ENCODE measurements around the gene PDE2A.
A peak's percentile ranks its signal among the peaks of the same experiment; 100 is the strongest.

The PDE2A gene

DNA sequence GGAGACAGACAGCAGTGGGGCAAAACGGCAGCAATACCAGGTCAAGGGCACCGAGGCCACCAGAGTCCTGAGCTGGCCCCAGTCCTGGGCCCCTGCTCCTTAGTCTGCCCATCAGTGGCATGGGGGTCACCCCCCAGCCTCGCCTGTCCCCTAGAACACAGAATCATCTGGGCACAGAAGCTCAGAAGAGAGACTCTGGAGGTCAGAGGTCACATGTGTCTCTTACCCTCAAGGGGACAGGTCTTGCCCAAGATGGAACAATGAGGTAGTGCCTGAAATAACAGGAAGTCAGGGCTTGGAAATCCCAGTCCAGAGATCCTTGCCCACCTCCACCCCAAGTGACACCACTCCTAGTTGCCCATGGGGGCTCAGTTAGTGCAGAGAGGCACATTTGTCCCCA is 20.6 kb downstream of the PDE2A start:
- Histone ChIP-seq H3K4me2 (ENCODE audit: insufficient read depth, low read length) (no peak overlapping the region), H3K79me2 (ENCODE audit: insufficient read depth, low read length) (no peaks in the 10 kb centered on the region), H3K4me1 (ENCODE audit: insufficient read depth, low read length) (no peaks in the 10 kb centered on the region), H2AFZ (ENCODE audit: low read depth, low read length) (no peak overlapping the region), H3K27ac (ENCODE audit: low read length) (no peak overlapping the region), H3K9me3 (ENCODE audit: insufficient read depth, low read length, severe bottlenecking) (no peaks in the 10 kb centered on the region), H3K9ac (ENCODE audit: low read depth, low read length) (no peak overlapping the region), H4K20me1 (ENCODE audit: insufficient read depth, low read length) (no peaks in the 10 kb centered on the region; the same call in none of the 2 replicates), H3K36me3 (ENCODE audit: insufficient read depth, low read length) (no peaks in the 10 kb centered on the region), H3K4me3 (ENCODE audit: low read depth in 1 of 2, low read length in 2 of 2) (no peak overlapping the region), H3K27me3 (ENCODE audit: insufficient read depth, low read length, poor library complexity) (peaks cover 9% of the 10 kb centered on the region)
- ATAC-seq (ENCODE audit: insufficient read depth, low read depth) (no peak), DNase-seq (no peak)
- TF ChIP-seq, protein P1, sequence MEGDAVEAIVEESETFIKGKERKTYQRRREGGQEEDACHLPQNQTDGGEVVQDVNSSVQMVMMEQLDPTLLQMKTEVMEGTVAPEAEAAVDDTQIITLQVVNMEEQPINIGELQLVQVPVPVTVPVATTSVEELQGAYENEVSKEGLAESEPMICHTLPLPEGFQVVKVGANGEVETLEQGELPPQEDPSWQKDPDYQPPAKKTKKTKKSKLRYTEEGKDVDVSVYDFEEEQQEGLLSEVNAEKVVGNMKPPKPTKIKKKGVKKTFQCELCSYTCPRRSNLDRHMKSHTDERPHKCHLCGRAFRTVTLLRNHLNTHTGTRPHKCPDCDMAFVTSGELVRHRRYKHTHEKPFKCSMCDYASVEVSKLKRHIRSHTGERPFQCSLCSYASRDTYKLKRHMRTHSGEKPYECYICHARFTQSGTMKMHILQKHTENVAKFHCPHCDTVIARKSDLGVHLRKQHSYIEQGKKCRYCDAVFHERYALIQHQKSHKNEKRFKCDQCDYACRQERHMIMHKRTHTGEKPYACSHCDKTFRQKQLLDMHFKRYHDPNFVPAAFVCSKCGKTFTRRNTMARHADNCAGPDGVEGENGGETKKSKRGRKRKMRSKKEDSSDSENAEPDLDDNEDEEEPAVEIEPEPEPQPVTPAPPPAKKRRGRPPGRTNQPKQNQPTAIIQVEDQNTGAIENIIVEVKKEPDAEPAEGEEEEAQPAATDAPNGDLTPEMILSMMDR (IDR thresholded peaks at IDR 0.05; ENCODE audit: borderline replicate concordance, extremely low read depth, low read length, poor library complexity, severe bottlenecking): no peak
- TF ChIP-seq EZH2 (IDR thresholded peaks at IDR 0.05; ENCODE audit: borderline replicate concordance, low read depth, low read length, severe bottlenecking): no peak

DNA sequence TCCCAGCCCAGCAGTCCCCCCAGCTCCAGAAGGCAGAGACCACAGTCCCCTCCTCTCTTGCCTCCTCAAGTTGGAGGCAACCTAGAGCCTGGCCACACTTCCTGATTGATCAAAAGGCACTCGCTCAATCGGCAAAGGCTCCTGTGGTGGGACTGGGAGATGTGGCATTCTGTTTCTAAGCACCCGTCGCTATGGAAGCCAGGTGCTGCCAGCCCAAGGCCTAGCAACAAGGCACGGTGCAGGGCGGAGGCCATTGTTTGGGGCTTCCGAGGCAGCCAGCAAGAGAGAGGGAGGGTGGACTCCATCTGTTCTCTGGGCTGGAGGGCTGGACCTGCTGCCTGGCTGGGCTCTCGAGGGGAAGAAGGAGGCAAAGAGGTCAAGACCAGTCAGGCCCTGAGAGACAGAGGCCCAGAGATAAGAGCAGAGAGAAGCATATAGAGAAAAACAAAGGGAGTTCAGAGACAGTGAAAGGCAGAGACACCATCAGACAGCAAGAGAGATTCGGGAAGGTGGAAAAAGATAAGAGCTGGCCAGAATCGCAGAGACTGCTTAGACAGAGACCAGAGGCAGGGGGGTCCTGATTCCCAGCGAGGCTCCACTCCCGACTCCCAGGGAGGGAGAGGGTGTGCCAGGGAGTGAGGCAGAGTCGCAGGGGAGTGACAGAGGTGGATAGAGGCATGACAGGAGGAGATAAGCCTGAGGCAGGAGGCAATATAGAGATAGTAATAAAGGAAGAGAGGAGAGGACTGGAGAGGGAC is 21.2 kb downstream of the PDE2A start:
- no peak overlapping the region for H2AFZ ChIP-seq (ENCODE audit: low read depth, low read length)
- H3K4me2 ChIP-seq (ENCODE audit: insufficient read depth, low read length): no peak overlapping the region
- H3K27me3 ChIP-seq (ENCODE audit: insufficient read depth, low read length, poor library complexity): peaks cover 9% of the 10 kb centered on the region
- DNase-seq (peak; percentile 38), ATAC-seq (ENCODE audit: insufficient read depth, low read depth) (peak; percentile 65)
- H3K4me3 ChIP-seq (ENCODE audit: low read depth in 1 of 2, low read length in 2 of 2): no peak overlapping the region
- H3K4me1 ChIP-seq (ENCODE audit: insufficient read depth, low read length): no peaks in the 10 kb centered on the region
- H3K79me2 ChIP-seq (ENCODE audit: insufficient read depth, low read length): no peaks in the 10 kb centered on the region
- no peaks in the 10 kb centered on the region; the same call in none of the 2 replicates for H4K20me1 ChIP-seq (ENCODE audit: insufficient read depth, low read length)
- H3K9me3 ChIP-seq (ENCODE audit: insufficient read depth, low read length, severe bottlenecking): no peaks in the 10 kb centered on the region
- no peaks in the 10 kb centered on the region for H3K36me3 ChIP-seq (ENCODE audit: insufficient read depth, low read length)
- no peak overlapping the region for H3K9ac ChIP-seq (ENCODE audit: low read depth, low read length)
- no peak overlapping the region for H3K27ac ChIP-seq (ENCODE audit: low read length)
- TF ChIP-seq EZH2 (IDR thresholded peaks at IDR 0.05; ENCODE audit: borderline replicate concordance, low read depth, low read length, severe bottlenecking): no peak
- TF ChIP-seq, protein P1 (IDR thresholded peaks at IDR 0.05; ENCODE audit: borderline replicate concordance, extremely low read depth, low read length, poor library complexity, severe bottlenecking): no peak

DNA sequence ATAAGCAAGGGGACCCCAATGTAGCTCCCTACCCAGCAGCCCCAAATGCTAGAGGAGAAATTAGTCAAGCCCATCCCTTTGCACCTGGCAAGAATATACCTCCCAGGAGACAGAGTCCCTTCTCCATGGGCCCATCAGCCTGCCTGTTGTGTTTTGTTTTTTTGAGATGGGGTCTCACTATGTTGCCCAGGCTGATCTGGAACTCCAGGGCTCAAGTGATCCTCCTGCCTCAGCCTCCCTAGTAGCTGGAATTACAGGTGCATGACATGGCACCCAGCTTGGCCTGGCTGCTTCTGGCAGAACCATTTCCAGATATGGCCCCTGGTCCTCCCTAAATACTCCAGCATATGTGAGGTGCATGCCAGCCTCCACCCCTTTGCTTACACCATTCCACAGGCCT is 22.1 kb downstream of the PDE2A start:
- H3K36me3 ChIP-seq (ENCODE audit: insufficient read depth, low read length): no peaks in the 10 kb centered on the region
- no peak overlapping the region for H3K4me3 ChIP-seq (ENCODE audit: low read depth in 1 of 2, low read length in 2 of 2)
- TF ChIP-seq EZH2 (IDR thresholded peaks at IDR 0.05; ENCODE audit: borderline replicate concordance, low read depth, low read length, severe bottlenecking): no peak
- TF ChIP-seq, protein P1 (IDR thresholded peaks at IDR 0.05; ENCODE audit: borderline replicate concordance, extremely low read depth, low read length, poor library complexity, severe bottlenecking): no peak
- ATAC-seq (ENCODE audit: insufficient read depth, low read depth) (no peak), DNase-seq (no peak)
- H2AFZ ChIP-seq (ENCODE audit: low read depth, low read length): no peak overlapping the region
- no peak overlapping the region for H3K27ac ChIP-seq (ENCODE audit: low read length)
- H3K27me3 ChIP-seq (ENCODE audit: insufficient read depth, low read length, poor library complexity): peaks cover 9% of the 10 kb centered on the region
- no peak overlapping the region for H3K4me2 ChIP-seq (ENCODE audit: insufficient read depth, low read length)
- no peaks in the 10 kb centered on the region for H3K9me3 ChIP-seq (ENCODE audit: insufficient read depth, low read length, severe bottlenecking)
- no peaks in the 10 kb centered on the region for H3K79me2 ChIP-seq (ENCODE audit: insufficient read depth, low read length)
- no peaks in the 10 kb centered on the region; the same call in none of the 2 replicates for H4K20me1 ChIP-seq (ENCODE audit: insufficient read depth, low read length)
- H3K9ac ChIP-seq (ENCODE audit: low read depth, low read length): no peak overlapping the region
- no peaks in the 10 kb centered on the region for H3K4me1 ChIP-seq (ENCODE audit: insufficient read depth, low read length)
